ENCODE results near the gene PACRG.

PACRG gene

DNA sequence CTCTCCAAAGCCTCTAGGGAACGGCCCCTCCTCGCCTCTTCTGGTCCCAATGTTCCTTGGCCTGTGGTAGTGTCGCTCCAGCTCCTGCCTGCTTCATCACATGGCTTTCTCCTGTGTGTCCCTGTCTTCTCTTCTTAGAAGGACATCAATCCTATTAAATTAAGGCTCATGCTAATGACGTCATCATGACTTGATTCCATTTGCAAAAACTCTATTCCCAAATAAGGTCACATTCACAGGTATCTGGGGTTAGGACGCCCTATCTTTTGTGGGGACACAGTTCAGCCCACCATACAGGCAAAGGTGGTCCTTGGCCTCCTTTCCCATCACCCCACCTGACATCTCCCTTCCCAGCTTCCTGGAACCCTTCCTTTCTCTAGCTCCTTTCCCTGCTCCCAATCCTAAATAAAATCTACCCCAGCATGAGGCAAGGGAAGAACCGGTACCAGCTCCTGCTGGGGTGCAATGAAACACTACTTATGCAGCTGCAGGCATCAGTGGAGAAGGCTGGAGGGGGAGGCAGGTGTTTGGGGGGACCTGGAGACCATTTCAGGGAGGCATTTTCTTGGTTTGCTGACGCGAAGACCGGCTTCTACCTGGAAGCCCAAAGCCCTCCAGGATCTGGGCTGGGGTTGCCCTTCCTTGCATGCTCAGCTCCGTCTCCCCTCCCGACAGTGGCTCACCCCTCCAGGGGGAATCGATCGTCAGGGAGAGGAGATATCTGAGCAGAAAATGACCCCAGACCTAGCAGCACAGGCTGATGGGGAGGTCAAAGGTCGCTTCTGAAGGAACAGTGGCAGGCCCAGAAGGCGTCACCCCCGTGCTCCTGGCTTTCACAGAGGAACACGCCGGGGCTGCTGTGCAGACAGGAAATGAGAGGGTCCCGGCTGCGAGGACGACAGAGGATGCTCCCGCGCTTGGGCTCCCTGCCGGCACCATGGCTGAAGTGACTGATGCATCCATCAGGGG lies 615.1 kb downstream of the PACRG start:
- DNase-seq, result no peak

DNA sequence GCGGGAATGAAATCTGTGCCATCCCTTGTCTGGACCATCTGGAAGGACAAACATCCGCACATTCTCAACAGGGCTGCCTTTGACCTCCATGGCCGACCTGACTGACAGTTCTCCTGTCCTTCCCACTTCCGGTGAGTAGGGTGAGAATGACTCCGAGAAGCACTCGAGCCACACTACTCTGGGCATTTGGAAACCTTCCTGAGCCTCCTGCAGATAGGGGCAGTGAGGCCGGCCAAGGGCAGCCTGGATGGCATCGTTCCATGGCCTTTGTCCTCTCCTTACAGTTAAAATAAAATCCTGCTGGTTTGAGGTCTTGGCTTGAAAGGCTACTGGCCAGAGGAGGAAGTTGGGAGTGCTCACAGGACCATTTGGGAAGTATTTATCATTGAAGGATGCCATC lies 615.8 kb downstream of the PACRG start:
- DNase-seq, result no peak

DNA sequence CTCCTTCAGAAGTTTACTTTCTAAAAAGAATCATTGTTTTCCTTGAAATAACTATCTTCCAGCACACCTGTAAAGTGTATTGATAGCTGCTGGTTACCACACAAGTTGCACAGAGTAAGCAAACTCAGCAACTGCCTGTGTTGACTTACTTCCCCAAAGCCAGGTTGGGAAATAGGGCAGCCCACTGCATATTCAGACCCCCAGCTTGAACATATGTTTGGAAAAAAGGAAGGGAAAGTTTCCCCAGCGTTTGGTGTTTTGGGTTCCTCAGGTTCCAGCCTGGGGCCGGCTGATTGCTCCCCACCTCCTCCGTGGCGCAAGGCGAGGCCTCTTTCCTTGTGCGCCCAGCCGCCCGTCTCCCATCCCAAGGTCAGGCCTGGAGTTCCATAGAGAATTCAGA lies 616.6 kb downstream of the PACRG start:
- DNase-seq, result no peak

DNA sequence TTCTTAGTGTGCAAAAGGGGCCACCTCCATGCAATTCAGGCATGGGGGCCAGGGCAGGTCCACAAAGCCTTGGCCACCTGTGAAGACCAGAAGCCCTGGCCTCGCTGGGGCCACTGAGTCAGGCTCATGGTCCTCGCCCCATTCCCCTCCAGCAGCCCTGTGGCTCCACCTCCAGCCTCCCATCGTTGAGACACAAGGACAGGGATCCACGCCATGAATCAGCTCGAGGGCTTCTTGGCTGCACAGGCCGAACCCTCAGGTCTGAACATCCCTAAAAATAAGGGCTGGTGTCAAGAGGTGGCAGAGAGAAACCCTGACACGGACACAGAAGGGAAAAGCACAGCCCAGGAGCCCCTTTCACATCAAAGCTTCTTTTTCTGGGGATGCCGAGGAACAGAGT lies 618.2 kb downstream of the PACRG start:
- DNase-seq, result no peak

DNA sequence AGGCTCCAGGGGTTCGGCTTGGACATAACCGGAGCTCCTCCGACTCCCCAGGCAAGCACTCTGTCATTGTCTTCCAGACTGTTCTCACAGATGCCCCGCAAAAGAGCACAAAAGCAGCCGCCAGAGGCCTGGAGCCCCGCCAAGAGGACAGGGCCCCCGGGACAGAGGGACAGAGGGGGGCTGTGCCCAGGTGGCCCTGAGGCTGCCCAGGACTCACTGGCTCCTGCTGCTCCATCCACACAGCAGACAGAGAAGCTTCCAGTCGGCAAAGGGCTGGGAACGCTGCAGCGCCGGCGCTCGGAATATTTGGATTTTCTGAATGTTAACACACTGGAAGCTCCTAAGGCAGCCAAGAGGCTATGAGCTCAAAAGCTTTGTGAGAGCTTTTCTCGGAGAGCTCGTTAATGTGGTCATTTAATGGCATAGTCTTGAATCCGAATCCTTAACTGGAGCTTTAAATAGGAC lies 618.8 kb downstream of the PACRG start:
- no peak for DNase-seq

DNA sequence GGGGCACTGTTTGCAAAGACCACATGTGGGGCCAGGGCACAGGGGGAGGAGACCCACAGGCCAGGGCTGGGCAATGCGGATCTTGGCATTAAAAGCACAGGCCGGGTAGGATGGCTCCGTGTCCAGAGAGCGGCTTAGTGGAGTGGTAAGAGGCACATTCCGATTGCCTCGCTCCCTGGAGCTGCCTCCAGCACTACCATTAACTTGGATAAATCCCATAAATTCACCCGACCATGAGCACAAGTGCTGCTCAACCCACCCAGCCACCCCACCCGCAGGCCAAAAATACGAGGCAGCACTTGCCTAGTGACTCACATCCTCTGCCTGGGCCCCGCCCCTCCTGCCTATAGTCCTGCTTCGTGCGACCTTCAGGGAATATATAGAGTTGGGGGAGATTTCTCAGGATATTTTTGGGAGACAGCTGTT lies 619.3 kb downstream of the PACRG start:
- DNase-seq, result no peak

DNA sequence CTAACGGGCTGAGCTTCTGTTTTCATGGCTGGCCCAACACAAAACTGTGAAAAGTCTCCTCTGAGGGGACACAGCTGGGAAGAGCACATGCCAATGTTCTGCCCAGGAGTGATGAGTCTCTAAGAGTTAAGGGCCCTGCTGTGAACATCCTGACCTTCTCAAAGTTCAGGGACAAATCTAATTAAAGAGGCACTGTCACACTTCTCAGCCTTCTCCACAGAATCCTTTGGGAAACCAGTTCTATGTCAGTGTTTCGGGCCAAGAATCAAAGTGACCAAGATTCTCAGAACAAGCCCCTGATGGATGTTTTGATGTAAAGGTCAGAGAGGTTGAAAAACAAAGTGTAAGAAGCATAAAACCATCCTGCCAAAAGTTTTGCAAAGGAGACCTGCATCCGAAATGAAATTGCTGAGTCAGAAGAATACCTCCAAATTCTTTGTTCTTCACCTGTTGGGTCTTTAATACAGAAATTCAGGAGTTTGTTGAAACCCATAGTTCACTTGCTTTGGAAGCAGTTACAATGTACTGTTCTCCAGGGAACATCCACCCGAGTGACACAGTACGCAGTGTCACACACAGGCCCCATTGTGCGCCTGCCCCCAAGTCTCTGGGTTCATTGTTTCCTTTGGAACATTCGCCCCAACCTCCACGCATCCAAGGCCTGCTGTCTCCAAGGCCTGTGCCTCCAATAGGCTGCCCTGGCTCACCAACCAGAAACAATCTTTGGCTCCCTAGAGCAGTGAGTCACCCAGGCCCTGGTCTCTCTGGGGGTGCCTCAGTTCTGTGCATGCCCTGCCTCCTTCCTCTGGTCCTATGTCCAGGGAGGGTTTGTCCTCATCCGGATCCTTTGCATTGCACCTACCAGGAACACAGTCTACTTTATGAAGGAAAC lies 621.3 kb downstream of the PACRG start:
- no peak for DNase-seq

DNA sequence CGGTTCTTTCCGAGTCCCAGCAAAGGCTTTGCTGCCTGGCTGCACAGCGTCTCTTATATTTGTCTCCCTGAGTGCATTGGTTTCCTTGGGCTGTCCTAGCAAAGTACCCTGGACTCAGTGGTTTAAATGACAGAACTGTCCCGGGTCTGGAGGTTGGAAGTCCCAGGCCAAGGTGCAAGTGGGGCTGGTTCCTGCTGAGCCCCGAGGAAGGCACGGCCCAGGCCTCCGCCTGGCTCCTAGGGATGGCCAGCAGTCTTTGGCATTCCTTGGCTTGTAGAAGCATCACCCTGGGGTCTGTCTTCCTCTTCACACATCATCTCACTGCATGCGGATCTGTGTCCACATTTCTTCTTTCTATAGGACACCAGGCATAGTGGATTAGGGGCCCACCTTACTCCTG lies 621.9 kb downstream of the PACRG start:
- no peak for DNase-seq

DNA sequence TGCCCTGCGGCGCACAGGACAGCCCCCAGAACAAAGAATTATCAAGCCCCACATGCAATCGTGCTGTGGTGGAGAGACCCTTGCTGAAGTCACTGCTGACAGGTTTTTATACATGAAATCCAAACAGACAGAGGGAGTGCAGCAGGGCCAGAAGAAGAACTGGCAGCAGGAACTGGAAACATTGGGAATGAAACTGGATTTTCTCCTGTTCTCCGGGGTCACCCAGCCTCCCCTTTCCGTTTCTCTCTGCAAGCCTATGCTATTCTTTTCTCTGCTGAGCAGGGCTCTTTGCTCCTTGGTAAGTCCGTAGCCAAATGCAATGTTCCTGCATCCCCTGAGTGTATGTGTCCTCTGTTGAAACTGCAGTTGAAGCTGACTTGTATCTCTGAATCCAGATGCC lies 623.2 kb downstream of the PACRG start:
- no peak for DNase-seq

DNA sequence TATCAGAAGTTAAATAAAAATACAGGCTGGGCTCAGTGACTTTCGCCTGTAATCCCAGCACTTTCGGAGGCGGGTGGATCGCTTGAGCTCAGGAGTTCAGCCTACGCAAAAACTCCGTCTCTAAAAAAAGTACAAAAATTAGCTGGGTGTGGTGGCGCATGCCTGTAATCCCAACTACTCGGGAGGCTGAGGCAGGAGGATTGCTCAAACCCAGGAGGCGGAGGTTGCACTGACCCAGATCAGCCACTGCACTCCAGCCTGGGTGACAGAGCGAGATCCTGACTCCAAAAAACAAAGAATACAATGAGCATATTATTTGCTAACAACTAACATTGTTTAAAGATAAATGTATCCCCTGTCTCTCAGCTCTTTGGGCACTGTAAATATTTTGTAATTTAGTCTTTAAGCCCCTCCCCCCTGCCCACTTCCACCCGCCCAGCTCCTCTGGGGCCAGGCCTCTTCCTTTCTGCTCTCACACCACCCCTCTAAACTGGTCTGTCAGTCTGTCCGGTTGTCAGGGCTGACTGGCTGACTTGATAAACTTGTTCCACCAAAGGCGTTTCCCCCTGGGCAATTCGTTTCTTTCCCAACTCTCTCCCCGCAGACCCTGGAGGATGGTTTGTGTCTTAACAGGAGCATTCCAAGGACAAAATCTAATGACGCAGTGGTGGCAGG lies 624.4 kb downstream of the PACRG start:
- DNase-seq, result no peak

DNA sequence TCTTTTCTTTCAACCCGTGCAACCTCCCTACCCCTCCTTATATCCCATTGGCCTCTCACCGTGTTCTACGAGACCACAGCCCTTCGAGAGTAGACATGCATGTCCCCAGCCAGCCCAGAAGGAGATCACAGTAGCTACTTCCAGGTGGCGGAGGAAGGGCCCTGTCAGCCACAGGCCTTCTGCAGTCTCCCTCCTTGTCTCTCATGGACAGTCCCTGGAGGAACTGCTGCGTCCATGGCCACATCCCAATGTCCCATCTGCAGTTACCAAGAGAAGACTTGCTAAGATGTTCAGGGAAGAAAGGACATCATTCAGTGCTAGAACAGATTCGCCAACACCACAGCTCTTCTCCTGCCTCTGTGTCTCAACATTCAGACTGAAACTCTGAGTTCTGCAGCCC lies 625.2 kb downstream of the PACRG start:
- DNase-seq, result no peak

DNA sequence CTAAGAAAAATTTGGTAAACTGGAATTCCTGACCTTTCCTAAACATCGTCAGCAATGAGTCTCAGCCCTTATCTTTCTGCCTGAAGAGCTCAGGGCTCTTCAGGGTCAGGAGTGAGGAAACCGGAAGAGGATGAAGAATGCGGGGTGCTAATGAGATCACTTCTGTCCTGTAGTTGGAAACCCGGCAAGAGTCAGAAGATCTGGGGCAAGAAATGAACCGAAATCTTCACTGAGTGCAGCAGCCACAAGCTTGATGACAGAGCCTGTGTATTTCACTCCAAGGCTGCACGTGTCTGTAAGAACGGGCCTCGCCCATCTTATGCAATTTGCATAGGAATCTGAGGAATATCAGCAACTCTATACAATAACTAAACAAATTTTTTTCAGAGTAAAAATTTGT lies 626.3 kb downstream of the PACRG start:
- no peak for DNase-seq

DNA sequence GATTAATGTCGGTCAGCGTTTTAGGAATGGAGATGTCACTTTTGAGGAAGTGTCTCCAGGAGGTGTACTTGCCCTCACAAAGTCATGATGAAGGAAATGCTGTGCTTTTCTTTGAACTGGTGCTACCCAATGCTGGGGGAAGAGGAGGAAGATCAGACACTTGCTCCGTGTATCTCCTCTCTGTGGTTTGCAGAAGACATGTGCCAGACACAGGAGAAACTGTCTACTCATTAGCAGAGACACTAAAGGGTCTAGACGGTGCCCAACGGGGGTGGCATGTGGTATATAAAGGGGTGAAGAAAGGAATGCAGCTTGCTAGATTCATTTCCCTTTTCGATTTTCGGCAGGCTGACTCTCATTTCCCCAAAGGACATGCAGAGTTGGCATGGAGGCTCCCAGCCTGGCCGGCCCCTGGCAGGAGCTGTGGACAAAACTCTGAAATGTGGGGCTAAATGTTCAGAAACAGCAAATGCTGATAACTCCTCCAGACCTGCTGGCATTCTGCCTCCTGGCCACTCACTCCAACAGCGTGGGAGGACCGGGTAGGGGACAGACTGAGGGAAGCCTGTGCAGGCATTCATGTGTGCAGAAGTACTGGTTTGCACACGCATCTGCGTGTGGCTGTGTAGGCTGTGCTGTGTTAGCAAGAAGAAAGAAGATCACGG lies 627.1 kb downstream of the PACRG start:
- no peak for DNase-seq

DNA sequence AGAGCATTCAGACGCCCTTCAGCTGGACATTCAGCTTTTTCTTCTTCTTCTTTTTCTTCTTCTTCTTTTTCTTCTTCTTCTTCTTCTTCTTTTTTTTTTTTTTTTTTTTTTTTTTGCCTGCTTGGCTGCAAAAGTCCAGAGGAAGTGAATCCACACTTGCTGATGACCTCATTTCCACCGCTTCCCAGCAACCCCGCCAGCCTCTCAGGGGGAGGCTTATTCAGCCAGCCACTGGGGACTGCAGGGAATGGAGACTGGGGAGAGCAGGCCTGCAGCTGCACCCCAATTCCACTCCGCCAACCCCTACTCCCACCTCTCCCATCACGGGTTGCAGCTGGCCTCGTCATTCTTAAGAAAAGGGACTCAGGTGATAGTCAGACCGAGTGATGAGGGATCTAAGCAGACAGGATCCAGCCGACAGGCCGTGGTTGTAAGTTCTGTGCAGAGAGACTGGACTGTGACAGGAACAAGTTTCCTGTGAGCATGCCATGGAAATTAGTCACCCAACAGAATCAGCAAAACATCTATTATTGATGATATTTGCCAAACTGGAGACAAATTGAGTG lies 627.7 kb downstream of the PACRG start:
- no peak for DNase-seq

DNA sequence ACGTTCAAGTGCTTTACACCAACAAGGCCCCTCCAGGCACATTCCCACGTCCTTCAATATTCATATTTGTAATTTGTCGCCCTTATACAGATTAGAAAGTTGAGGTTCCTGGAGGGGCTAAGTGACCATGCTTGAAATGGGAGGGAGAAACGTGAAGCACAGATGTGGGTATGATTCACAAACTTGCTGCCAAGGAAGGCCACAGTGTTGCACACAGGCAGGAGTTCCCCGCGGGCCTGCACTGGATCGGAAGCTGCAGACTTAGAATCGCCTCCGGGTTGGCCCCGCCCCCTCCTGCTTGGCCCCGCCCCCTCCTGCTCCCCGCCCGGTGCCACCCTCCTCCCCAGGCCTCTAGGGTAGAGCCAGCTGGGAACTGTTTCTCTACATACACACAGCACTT lies 628.5 kb downstream of the PACRG start:
- no peak for DNase-seq

DNA sequence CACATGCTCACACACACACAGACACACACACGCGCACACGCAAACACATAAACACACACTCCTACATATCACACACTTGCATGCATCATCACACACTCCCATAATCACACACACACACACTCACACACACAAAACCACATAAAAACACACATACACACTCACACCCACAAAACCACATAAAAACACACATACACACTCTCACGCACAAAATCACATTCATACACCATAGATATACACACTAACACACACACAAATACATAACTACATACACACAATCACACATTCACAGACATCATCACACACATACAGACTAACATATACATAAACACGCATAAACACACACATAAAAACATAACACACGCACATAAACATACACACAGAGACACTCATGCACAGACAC lies 629.0 kb downstream of the PACRG start:
- no peak for DNase-seq

DNA sequence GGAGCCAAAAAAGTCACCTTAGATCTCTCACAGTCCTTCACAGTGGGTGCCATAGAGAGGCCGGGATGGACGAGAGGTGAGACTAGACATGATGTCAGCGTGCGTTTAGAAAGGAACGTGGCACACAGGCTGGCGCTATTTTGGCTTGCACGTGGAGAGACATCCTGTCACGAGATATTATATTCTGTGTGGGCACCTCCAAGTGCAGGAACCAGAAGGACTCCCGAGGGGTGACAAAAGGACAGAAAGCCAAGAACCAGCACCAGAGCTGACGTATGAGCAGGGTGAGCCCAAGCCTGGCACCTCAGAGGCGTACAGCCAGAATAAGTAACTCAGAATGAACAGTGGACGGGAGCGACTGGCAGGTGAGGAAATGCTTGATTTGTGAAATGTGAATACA lies 636.9 kb downstream of the PACRG start:
- DNase-seq, result no peak

Measured in stimulated activated CD4-positive, alpha-beta T cell treated with anti-CD3 and anti-CD28 coated beads, Interleukin-4, amount 100 ng/mL, for 4 hours (primary cell).